Raji (cell line): ENCODE data around the gene ODAD2.

Source experiments
- POLR2A ChIP-seq: IDR thresholded peaks from 2 replicates; pipeline ENCODE4 v1.6.1; 2011; ENCODE audit warnings: low read depth, low read length, control low read depth; ENCODE audit not compliant: insufficient read depth

The ODAD2 gene

DNA sequence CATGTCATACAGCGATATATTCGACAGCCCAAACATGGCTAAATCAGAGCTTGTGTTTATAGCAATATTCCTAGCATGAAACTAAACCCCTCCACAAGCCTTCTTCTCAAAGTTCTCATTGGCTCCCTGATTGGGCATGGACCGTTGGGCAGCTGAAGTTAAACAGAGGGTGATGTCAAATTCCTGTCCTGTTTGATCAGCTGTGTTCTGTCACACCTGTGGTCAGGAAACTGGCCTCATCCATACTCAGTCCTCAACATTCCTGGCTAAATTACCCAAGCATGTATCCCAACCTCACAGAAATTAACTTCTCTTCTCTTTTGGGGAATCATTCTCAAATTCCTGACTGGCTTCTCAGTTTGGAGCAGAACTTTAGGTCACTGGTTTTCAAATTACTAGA lies 107.9 kb downstream of the ODAD2 start:
- no peak for TF ChIP-seq POLR2A

DNA sequence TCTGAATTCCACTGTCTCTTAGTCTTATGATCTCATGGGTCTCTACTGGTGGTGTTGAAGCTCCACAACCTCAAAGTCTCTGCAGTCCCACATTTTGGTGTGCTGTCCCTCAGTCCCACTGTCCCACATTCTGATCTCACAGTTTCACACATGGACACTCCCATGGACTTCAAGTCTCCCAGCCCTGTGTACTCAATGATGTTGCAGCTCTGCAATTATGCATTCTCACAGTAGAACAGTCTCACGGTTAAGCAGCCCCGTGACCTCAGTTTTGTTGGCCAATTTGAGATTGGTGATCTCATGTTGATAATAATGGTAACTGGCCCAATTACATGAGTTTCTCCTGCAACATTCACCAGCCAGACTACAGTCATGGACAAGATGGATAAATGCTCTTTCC lies 109.4 kb downstream of the ODAD2 start:
- no peak for TF ChIP-seq POLR2A

DNA sequence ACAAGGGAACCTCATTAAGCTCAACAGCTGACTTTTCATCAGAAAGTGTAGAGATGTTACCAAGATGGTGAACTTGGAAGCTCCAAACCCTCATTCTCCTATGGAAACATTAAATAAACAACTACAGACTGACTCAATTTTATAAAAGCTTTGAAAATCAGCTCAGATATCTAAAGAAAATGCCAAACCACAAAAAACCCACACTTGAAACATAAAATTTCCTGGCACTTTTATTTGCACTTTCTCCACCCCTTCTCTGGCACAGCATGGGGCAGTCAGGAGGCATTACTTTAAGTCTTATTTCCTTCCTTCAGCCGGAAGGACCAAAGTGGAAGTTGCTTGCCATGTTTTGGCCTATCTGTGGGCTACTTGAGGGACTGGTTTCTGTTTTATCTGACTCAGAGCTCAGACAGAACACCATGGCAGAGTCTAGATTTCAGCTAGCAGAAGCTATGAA lies 114.7 kb downstream of the ODAD2 start:
- no peak for TF ChIP-seq POLR2A

DNA sequence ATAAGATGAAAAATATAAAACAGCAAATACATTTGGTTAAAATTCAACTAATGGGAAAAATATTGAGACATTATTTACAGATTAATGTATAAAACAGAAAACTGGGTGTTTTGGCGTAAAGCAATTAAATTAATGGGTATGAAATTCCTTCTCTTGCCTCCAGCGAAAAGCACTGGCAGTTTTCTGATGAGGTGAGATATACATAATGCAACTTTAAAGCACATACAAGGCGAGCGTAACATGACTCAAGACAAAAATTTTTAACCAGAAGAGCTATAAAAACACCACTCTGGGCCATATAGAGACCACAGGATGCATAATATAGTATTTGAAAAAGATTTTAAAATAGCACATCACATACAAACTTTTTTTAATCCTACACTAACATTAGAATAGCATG lies 120.6 kb downstream of the ODAD2 start:
- TF ChIP-seq POLR2A, result no peak

DNA sequence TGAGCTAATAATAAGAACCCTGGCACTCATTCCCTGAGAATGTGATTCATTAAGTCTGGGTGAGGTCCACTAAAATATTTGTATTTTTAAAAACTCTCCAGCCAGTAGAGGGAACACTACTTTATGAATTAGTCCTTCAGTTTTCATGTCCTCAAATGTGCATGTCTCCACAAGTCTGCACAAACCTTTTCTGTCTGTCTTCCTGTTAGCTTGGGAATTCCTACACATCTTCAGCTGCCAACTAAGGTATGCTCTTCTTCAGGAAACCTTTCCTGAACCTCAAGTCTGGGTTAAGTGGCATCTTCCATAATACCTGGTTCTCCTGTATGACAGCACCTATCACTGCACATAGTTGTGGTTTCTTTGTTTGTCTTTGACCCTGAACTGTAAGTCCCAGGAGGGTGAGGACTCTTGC lies 133.7 kb downstream of the ODAD2 start:
- TF ChIP-seq POLR2A, result no peak

DNA sequence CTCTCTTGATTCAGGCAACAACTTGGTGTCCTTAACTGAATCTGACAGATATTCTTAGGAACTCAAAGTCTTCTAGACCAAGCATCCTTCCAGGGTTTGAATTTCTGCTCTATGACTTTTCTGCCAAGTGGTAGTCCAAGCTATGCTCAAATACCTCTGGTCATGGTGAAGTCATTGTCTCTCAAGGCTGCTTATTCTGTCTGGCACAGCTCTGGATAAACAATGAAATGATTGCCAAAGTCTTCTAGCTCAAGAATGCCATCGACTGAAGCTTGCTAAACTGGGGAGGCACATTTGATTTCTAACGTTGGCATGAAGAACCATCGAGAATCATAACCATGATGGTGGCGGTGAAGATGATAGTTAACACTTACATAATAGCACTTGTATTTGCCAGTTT lies 137.1 kb downstream of the ODAD2 start:
- no peak for TF ChIP-seq POLR2A

DNA sequence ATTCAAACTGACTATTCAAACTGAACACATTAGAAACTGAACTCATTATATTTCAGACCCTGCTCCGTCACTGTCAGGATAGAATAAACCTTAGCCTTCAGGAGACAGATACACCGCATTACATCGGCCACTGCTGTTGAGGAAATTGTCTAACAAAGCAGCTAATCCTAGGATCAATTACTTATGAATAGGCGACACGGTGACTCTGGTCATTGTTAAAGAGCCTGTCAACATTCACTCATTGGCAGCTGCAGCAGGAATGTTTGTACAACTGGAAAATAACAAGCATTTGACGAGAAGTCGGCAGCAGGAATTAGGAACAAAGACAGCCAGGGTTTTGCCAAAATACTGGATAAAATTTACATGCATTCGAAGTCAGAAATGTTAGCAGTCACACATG lies 141.3 kb downstream of the ODAD2 start:
- TF ChIP-seq POLR2A, result no peak

DNA sequence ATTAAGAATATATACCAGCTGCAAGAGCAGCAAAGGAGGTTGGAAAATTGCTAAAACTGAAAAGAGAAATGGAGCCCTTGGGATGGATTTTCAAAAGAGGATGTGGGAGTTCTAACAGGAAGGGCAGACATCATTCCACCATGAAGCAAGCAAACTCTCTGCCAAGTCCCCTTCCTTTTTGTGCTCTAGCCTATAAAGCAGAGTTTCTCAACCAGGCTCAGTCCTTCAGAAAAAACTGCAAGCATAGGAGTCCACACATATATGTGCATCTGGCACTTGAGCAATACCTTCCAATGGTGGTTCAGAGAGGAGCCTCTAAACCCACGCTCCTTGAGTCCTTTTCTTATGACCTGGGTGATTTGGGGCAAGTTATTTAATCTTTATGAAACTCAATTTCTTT lies 154.7 kb downstream of the ODAD2 start:
- no peak for TF ChIP-seq POLR2A

DNA sequence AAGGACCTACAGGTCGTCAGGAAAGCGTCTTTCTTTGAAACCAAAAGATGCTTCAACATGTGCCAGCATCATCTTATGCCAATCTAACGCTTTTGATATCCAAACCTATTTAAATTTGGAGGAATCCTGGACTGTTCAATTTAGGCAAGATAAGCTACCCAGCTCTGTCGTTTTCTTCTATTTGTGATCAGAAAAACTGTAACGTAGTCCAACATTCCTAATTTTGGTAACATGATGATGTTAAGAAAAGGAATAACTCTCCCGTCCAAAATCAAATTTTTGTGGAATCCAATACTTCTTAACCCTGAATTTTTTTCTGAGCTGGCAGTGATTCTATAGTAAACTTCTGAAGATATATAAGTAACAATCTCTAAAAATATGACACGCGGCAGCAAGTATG lies 160.0 kb downstream of the ODAD2 start:
- no peak for TF ChIP-seq POLR2A

DNA sequence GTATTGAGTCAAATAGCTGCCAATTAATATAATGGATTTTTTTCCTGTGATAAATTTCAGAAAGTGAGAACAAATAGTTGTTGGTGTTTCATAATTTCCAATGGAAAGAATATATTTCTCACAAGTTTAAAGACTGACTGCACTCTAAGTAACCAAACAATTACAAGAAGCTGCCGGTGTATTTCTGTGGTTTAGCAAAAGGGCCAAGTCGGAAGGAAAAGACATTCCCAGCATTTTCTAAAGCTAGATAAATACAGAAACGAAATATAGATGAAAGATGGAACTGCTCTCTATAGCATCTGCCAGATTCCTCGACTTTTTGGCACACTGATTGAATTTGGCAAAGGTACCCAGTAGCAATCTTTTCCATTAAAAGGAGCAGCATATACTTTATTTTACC lies 160.5 kb downstream of the ODAD2 start:
- no peak for TF ChIP-seq POLR2A

DNA sequence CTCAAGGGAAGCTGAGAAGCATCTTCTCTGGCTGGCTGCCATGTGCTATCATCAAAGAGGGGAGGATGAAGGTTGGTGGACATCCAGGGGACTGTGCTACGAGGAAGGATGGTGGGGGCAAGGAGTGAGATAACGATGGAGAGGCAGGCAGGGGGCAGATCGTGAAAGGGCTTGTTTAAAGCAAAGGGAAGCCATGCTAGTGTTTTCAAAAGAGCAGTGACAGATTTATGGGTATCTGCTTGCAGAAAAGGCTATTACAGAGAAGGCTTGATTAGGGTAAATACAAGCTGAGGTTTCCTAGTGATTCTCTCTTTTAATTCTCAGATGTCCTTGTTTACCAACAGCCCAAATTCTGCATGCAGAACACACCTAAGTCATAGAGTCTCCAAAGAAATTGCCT lies 164.4 kb downstream of the ODAD2 start:
- no peak for TF ChIP-seq POLR2A

DNA sequence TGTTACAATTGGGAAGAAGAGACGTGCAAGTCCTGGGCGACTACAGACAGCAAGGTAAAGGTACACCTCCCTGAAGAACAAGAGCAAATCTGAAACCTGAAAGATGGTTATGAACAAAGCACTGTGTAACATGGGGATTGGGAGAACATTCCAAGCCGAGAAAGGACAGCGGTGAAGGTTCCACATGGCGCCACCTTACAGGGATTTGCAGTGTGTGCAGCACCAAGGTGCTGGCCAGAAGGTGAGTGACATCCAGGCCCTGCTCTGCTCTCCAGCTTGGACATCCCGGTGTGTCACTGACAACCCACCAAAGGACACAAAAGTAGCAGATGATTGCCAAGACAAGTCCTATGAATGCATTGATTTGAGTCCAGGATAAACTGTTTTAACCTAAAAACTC lies 165.1 kb downstream of the ODAD2 start:
- TF ChIP-seq POLR2A, result no peak

DNA sequence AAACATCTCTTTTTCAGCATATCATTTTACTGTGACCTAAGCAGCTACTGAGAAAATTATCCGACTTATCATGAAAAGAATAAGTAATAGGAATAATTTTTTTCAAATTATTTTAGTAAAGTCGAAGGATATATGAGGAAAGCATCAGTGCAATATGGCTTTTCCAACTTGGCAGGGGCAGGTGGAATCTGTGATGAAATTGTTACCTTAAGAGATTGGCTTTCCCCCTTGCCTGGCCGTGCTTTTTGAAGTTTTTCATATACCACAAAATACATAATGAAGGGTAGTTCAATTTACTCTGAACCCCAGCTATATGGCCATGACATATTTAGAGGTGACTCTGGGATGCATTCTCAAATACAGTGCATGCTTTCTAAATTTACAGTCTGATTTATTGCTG lies 166.1 kb downstream of the ODAD2 start:
- no peak for TF ChIP-seq POLR2A

DNA sequence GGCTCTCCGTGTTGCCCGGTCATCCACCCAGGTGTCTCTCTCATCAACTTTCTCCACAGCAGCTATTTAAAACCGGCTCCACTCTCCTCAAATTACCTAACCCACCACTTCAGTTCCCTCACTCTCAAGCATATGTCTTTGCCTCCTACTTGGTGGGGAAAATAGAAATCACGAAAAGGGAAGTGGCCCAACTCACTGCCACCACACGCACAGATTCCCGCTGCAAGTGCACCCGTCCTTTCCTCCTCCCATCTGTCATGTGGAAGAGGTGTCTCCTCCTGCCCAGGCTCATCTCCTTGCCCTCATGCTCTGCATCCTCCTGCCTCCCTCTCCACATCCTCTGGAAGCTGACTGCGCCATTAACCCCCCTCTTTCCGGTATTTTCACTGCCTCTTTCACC lies 172.5 kb downstream of the ODAD2 start:
- TF ChIP-seq POLR2A, result no peak

DNA sequence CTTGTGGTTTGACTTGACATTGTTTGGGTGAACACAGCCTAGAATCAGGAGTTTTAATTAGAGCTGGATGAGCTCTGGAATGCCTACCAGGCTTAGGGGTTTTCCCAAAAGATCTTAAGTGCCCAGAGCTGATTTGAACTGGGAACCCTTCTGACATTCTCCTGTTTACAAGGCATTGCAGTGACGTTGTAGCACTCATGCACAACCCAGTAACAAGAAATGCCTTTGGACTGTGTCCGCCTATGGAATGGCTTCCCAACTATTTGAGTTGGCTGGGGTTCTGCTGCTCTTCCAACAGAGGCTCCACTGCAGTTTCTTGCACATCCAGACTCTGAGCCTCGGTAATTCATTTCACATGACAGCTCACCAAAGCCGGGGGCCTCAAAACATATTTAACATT lies 176.6 kb downstream of the ODAD2 start:
- TF ChIP-seq POLR2A, result no peak

DNA sequence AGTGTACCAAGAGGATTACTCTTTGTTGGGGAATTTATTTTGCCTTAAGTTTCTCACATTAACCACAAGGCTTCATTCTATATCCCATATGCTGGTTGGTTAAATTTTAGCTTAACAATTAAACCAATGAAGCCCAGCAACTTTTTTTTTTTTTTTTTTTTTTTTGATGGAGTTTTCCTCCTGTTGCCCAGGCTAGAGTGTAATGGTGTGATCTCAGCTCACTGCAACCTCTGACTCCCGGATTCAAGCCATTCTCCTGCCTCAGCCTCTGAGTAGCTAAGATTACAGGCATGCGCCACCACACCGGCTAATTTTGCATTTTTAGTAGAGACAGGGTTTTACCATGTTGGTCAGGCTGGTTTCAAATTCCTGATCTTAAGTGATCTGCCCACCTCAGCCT lies 178.2 kb downstream of the ODAD2 start:
- TF ChIP-seq POLR2A, result no peak

DNA sequence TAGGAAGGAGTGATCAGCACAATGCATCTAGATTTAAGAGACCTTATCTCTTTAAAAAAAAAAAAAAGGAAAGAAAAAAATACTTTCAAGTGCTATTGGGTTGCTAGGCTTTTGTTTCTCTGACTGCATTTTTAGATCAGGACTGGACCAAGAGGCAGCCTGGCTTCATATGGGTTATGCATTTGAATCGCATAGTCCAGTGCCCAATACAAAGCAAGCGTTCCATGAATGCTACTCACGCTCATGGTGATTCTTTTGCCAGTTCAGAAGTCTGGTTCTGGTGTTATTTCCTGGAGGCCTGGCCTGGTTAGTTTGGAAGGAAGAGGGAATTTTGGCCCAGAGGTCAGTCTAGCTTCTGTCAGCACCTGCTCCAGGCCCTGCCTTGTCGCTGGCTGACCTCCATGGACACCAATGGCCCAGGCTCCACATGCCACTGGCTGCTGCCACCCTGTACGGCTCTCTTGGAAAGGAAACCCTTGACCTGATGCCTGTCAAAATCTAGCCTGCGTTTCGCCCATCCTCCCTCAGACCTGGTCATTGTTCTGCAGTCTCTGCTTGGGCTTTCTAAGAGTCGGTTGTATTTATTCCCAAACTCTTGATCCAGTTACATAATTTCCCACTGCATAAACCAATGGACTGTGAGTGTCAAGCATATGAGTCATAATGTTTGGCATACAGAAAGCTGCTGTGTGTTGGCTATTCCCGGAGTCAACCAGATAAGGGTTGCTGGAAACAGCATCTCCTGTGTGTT lies 178.9 kb downstream of the ODAD2 start:
- no peak for TF ChIP-seq POLR2A
